Ecto neural progenitor cell (in vitro differentiated cells): Measurements from ENCODE around the gene KRTAP10-1.

Experiments
- DNase-seq: peaks from one replicate; pipeline ENCODE4 v3.0.0-alpha.2; 2018; ENCODE audit warnings: low spot score

Gene KRTAP10-1

GRCh38 chr21:44527983-44528633 lies 11.9 kb downstream of the KRTAP10-1 start:
- DNase-seq: no peak

GRCh38 chr21:44527156-44527982 lies 12.6 kb downstream of the KRTAP10-1 start:
- no peak for DNase-seq

- DNase-seq: no peak
These were observed 13.6 kb downstream of the KRTAP10-1 start for GRCh38 chr21:44526096-44526997.

GRCh38 chr21:44525391-44526095 lies 14.5 kb downstream of the KRTAP10-1 start:
- no peak for DNase-seq

- DNase-seq: no peak
These were observed 15.3 kb downstream of the KRTAP10-1 start for GRCh38 chr21:44524414-44525371.

- no peak for DNase-seq
These were observed 16.2 kb downstream of the KRTAP10-1 start for GRCh38 chr21:44523567-44524413.

- no peak for DNase-seq
These were observed 17.2 kb downstream of the KRTAP10-1 start for GRCh38 chr21:44522753-44523204.

- no peak for DNase-seq
These were observed 17.9 kb downstream of the KRTAP10-1 start for GRCh38 chr21:44521928-44522752.

- no peak for DNase-seq
These were observed 18.6 kb downstream of the KRTAP10-1 start for GRCh38 chr21:44521301-44521927.

GRCh38 chr21:44520326-44521300 lies 19.4 kb downstream of the KRTAP10-1 start:
- no peak for DNase-seq

GRCh38 chr21:44519346-44520325 lies 20.4 kb downstream of the KRTAP10-1 start:
- no peak for DNase-seq

- no peak for DNase-seq
These were observed 21.3 kb downstream of the KRTAP10-1 start for GRCh38 chr21:44518686-44519085.

- DNase-seq: no peak
These were observed 22.7 kb downstream of the KRTAP10-1 start for GRCh38 chr21:44517175-44517899.

- DNase-seq: no peak
These were observed 23.2 kb downstream of the KRTAP10-1 start for GRCh38 chr21:44516828-44517174.

GRCh38 chr21:44516342-44516741 lies 23.7 kb downstream of the KRTAP10-1 start:
- DNase-seq: no peak
